MM.1S (cell line): ENCODE data around the gene HAUS5.

Experiments used
- DNase-seq: peaks from one replicate; pipeline ENCODE4 v3.0.0-alpha.2; 2015
- H2AFZ ChIP-seq: fragments of 300-600 bp; sonication (generic); 2 replicates; pipeline ENCODE4 v1.6.0; 2016; ENCODE audit warnings: antibody characterized with exemption, low read length
- H3F3A ChIP-seq: fragments of 300-600 bp; sonication (generic); 2 replicates; pipeline ENCODE4 v1.6.1; 2016; ENCODE audit warnings: mild to moderate bottlenecking, antibody characterized with exemption, low read length, moderate library complexity, mixed read lengths; ENCODE audit not compliant: insufficient read depth
- H3K27ac ChIP-seq: fragments of 300-600 bp; sonication (generic); 2 replicates; pipeline ENCODE4 v1.5.1; 2016; ENCODE audit warnings: mild to moderate bottlenecking, low read length
- H3K27me3 ChIP-seq: fragments of 300-600 bp; sonication (generic); replicated peaks from 2 replicates; pipeline ENCODE4 v1.6.0; 2016; ENCODE audit warnings: low read length; ENCODE audit not compliant: insufficient read depth
- H3K36me3 ChIP-seq: fragments of 300-600 bp; sonication (generic); replicated peaks from 2 replicates; pipeline ENCODE4 v1.6.1; 2016; ENCODE audit warnings: mild to moderate bottlenecking, low read length, mixed read lengths; ENCODE audit not compliant: insufficient read depth
- H3K4me1 ChIP-seq: fragments of 300-600 bp; sonication (generic); 2 replicates; pipeline ENCODE4 v1.6.1; 2016; ENCODE audit warnings: low read length, mixed read lengths
- H3K4me2 ChIP-seq: fragments of 300-600 bp; sonication (generic); 2 replicates; pipeline ENCODE4 v1.6.0; 2016; ENCODE audit warnings: low read depth, low read length
- H3K4me3 ChIP-seq: fragments of 300-600 bp; sonication (generic); 2 replicates; pipeline ENCODE4 v1.5.1; 2016; ENCODE audit warnings: low read length, mixed read lengths
- H3K79me2 ChIP-seq: fragments of 300-600 bp; sonication (generic); 2 replicates; pipeline ENCODE4 v1.6.1; 2016; ENCODE audit warnings: mixed run types, low read length, mixed read lengths
- H3K9ac ChIP-seq: fragments of 300-600 bp; sonication (generic); 2 replicates; pipeline ENCODE4 v1.6.1; 2016; ENCODE audit warnings: low read length, mixed read lengths
- H3K9me2 ChIP-seq: fragments of 300-600 bp; sonication (generic); replicated peaks from 2 replicates; pipeline ENCODE4 v1.6.1; 2016; ENCODE audit warnings: mild to moderate bottlenecking, low read length, mixed read lengths; ENCODE audit not compliant: insufficient read depth
- H3K9me3 ChIP-seq: fragments of 300-600 bp; sonication (generic); replicated peaks from 2 replicates; pipeline ENCODE4 v1.6.1; 2016; ENCODE audit warnings: mild to moderate bottlenecking, low read length, mixed read lengths; ENCODE audit not compliant: insufficient read depth
- H4K20me1 ChIP-seq: fragments of 300-600 bp; sonication (generic); 2 replicates; pipeline ENCODE4 v1.6.1; 2016; ENCODE audit warnings: mild to moderate bottlenecking, low read length, moderate library complexity, mixed read lengths; ENCODE audit not compliant: insufficient read depth
- EZH2 ChIP-seq: fragments of 300-600 bp; sonication (generic); optimal IDR thresholded peaks from 2 replicates; pipeline ENCODE3; 2017; ENCODE audit warnings: low read depth, mild to moderate bottlenecking, antibody characterized with exemption, low read length, mixed read lengths
- EZH2phosphoT487 ChIP-seq: fragments of 300-600 bp; sonication (generic); IDR thresholded peaks from 2 replicates; pipeline ENCODE4 v1.6.1; 2018; ENCODE audit warnings: antibody characterized with exemption, low read length
- TF ChIP-seq, protein P1 (sequence below): fragments of 300-600 bp; sonication (generic); IDR thresholded peaks from 2 replicates; pipeline ENCODE4 v1.5.1; 2016; ENCODE audit warnings: antibody characterized with exemption, low read length, mixed read lengths

Gene HAUS5, protein sequence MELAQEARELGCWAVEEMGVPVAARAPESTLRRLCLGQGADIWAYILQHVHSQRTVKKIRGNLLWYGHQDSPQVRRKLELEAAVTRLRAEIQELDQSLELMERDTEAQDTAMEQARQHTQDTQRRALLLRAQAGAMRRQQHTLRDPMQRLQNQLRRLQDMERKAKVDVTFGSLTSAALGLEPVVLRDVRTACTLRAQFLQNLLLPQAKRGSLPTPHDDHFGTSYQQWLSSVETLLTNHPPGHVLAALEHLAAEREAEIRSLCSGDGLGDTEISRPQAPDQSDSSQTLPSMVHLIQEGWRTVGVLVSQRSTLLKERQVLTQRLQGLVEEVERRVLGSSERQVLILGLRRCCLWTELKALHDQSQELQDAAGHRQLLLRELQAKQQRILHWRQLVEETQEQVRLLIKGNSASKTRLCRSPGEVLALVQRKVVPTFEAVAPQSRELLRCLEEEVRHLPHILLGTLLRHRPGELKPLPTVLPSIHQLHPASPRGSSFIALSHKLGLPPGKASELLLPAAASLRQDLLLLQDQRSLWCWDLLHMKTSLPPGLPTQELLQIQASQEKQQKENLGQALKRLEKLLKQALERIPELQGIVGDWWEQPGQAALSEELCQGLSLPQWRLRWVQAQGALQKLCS

DNA sequence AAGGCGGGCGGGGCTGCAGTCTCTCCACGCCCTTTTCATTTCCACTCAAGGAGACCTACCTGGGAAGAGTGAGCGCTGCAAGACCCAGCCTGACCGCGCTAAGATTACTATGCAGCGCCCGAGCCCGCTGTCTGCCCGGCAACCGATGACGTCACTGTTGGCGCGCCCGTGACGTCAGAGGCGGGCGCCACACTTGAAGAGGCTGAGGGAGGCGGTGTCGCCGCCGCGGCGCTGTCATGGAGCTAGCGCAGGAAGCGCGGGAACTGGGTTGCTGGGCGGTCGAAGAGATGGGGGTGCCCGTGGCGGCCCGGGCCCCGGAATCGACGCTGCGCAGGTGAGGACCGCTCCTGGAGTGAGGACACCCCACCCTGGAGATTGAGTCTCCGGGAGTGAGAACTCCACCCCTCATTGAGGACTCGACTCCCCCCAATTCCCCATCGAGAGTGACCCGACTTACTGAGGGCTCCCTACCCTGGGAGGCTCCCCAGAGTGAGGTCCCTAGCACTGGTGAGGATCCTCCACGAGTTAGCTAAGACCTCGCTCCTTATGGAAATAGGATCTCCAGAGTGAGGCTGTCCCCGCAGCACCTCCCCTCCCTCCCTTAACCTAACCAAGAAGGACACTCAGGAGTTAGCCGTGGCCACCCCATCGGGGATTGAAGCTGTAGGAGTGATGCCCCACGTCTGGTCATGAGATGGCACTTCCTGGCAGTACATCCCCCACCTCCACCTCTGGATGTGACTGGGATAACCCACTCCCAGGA lies at the start of gene HAUS5:
TSS of gene HAUS5 (plus strand) at position 177 of the 763 bp plus-strand sequence. CDS start at position 237, 60 bp downstream.
- Histone ChIP-seq H3K9me3 (no peaks in the 10 kb centered on the region), H3F3A (no peaks in the 10 kb centered on the region), H3K79me2 (peaks cover 5% of the 10 kb centered on the region), H2AFZ (peak within 1 kb of the TSS; percentile 75), H3K27me3 (no peaks in the 10 kb centered on the region), H3K9me2 (no peaks in the 10 kb centered on the region), H3K27ac (peak within 1 kb of the TSS; percentile 22; the same call in 1 of the 2 replicates), H3K36me3 (no peaks in the 10 kb centered on the region), H3K4me1 (peaks cover 16% of the 10 kb centered on the region), H4K20me1 (no peaks in the 10 kb centered on the region), H3K4me3 (peak within 1 kb of the TSS; percentile 75), H3K4me2 (peak within 1 kb of the TSS; percentile 76), H3K9ac (peak within 1 kb of the TSS; percentile 90)
- peak; percentile 94 for DNase-seq
- TF ChIP-seq, protein P1, sequence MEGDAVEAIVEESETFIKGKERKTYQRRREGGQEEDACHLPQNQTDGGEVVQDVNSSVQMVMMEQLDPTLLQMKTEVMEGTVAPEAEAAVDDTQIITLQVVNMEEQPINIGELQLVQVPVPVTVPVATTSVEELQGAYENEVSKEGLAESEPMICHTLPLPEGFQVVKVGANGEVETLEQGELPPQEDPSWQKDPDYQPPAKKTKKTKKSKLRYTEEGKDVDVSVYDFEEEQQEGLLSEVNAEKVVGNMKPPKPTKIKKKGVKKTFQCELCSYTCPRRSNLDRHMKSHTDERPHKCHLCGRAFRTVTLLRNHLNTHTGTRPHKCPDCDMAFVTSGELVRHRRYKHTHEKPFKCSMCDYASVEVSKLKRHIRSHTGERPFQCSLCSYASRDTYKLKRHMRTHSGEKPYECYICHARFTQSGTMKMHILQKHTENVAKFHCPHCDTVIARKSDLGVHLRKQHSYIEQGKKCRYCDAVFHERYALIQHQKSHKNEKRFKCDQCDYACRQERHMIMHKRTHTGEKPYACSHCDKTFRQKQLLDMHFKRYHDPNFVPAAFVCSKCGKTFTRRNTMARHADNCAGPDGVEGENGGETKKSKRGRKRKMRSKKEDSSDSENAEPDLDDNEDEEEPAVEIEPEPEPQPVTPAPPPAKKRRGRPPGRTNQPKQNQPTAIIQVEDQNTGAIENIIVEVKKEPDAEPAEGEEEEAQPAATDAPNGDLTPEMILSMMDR: no peak
- TF ChIP-seq EZH2 (no peak), EZH2phosphoT487 (no peak)

DNA sequence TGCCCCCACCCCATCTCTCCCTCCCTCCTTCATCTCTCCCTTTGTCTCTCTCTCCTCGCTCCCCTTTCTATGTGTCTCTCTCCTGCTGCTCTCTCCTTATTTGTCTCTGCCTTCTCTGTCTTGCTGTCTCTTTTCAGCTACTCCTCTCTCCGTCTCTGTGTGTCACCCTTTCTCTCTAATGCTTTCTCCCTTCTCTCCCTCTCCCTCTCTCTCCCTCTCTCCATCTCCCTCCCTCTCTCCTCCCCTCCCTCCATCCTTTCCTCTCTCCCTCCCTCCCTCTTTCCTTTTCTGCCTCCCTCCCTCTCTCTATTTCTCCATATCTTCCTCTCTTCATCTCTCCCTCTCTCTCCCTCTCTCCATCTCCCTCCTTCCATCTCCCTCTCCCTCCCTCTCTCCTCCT lies 49.8 kb upstream of the HAUS5 start:
- no peak for DNase-seq
- H3K9ac ChIP-seq: no peak overlapping the region
- TF ChIP-seq EZH2 (no peak), EZH2phosphoT487 (no peak)
- TF ChIP-seq, protein P1: no peak
- no peak overlapping the region for H2AFZ ChIP-seq
- no peaks in the 10 kb centered on the region for H3K4me1 ChIP-seq
- H3K9me3 ChIP-seq: no peaks in the 10 kb centered on the region
- no peaks in the 10 kb centered on the region for H3K79me2 ChIP-seq
- no peak overlapping the region for H3K4me3 ChIP-seq
- H3K4me2 ChIP-seq: no peak overlapping the region
- peaks cover 83% of the 10 kb centered on the region for H3K27me3 ChIP-seq
- H3K9me2 ChIP-seq: no peaks in the 10 kb centered on the region
- no peak overlapping the region for H3K27ac ChIP-seq
- H3F3A ChIP-seq: no peaks in the 10 kb centered on the region
- H3K36me3 ChIP-seq: no peaks in the 10 kb centered on the region
- no peaks in the 10 kb centered on the region for H4K20me1 ChIP-seq

DNA sequence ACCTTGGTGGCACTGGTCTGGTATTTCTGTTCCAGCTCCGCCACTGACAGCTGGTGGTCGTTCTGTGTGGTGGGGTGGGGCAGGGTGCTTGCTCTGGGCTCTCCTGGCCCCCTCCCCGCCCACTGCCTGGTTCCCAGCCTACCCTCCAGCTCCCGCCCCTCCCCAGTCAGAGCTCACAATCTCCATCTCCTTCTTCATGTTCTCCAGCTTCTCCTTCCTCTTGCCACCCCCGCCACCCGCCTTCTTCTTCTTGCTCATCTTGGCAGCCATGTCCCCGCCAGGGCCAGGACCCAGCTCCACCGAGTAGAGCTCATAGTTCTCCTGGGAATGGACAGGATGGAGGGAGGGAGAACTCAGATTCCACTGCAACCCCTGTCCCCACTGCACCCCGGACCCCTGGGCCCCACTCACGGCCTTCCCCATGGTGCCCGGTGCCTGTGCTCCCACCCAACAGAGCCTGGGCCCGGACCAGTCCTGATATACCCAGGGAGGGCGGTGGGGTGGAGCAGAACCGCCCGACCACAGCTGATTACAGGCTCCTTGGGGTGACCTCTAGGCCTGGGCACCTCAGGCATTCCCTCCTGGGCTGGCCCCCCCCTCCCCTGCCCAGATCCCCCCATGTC lies 49.2 kb upstream of the HAUS5 start, which contains the start of gene ATP4A:
TSS of gene ATP4A (minus strand) at position 452 of the 623 bp plus-strand sequence. CDS start at position 423, 29 bp downstream.
- no peak for DNase-seq
- H4K20me1 ChIP-seq: no peaks in the 10 kb centered on the region
- H3K4me2 ChIP-seq: no peak within 1 kb of the TSS
- no peak within 1 kb of the TSS for H2AFZ ChIP-seq
- H3F3A ChIP-seq: no peaks in the 10 kb centered on the region
- peaks cover 87% of the 10 kb centered on the region for H3K27me3 ChIP-seq
- no peaks in the 10 kb centered on the region for H3K79me2 ChIP-seq
- H3K4me1 ChIP-seq: no peaks in the 10 kb centered on the region
- no peaks in the 10 kb centered on the region for H3K9me2 ChIP-seq
- H3K36me3 ChIP-seq: no peaks in the 10 kb centered on the region
- H3K27ac ChIP-seq: no peak within 1 kb of the TSS
- H3K9me3 ChIP-seq: no peaks in the 10 kb centered on the region
- no peak within 1 kb of the TSS for H3K4me3 ChIP-seq
- TF ChIP-seq EZH2phosphoT487: no peak
- TF ChIP-seq, protein P1: no peak
- no peak for TF ChIP-seq EZH2
- H3K9ac ChIP-seq: no peak within 1 kb of the TSS
